Measurements from ENCODE around the gene LRRD1.

LRRD1 gene

DNA sequence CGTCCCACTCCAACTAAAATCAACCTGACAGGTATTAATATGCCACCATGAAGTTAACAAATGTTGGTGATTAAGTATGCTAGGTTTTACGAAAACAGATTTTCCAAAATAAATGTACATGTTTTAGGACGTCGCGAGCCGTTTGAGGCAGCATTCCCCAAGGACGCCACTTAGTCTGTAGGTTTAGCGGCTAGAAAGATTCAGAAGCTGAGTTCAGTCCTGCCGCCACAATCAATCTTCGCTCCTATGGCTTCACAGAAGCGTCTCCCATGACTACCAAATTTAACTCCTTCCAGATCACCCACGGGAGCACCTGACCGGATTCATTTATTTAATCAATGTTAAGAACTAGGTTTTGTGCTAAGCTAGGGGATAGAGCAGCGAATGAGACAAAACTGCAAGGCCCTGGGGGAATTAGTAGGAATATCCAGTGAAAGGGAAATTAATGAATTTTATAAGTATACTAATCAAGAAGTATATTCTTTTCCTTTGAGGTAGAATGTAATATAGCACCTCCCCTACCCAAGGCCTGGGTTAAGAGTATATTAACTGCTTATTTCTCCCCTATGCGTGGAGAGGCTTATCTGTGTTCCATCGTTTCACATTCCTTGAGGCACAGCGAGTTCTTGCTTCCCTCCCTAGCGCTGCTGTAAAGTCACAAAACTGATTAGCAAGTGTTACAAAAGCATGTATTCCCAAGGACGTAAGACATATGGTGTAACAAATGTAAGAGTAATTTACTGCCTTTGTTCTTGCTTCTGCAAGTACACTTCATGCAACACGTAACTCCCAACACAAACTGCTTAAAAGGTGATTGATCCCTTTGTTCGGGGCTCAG lies 43.7 kb downstream of the LRRD1 start:
- Histone ChIP-seq H4K20me1 (ENCODE audit: insufficient read depth, low read length) (peaks cover 32% of the 10 kb centered on the region), H3K36me3 (replicated peaks; ENCODE audit: low read depth, low read length) (peaks cover 22% of the 10 kb centered on the region), H2AFZ (ENCODE audit: low read depth, low read length) (peak overlapping the region; percentile 68; the same call in 1 of the 2 replicates), H3K9ac (ENCODE audit: low read length) (peak overlapping the region; percentile 96), H3K79me2 (ENCODE audit: low read length) (peaks cover 47% of the 10 kb centered on the region), H3K4me1 (ENCODE audit: low read length) (peaks cover 32% of the 10 kb centered on the region), H3K4me2 (ENCODE audit: low read length) (peak overlapping the region; percentile 85), H3K27ac (ENCODE audit: low read length) (peak overlapping the region; percentile 90), H3K4me3 (ENCODE audit: low read length) (peak overlapping the region; percentile 90), H3K27me3 (ENCODE audit: low read depth, low read length) (no peaks in the 10 kb centered on the region), H3K9me3 (ENCODE audit: insufficient read depth, low read length) (no peaks in the 10 kb centered on the region)
- TF ChIP-seq EZH2phosphoT487 (IDR thresholded peaks at IDR 0.05; ENCODE audit: low read depth) (no peak), CTCF (IDR thresholded peaks at IDR 0.05; ENCODE audit: low read depth, low read length) (no peak)

DNA sequence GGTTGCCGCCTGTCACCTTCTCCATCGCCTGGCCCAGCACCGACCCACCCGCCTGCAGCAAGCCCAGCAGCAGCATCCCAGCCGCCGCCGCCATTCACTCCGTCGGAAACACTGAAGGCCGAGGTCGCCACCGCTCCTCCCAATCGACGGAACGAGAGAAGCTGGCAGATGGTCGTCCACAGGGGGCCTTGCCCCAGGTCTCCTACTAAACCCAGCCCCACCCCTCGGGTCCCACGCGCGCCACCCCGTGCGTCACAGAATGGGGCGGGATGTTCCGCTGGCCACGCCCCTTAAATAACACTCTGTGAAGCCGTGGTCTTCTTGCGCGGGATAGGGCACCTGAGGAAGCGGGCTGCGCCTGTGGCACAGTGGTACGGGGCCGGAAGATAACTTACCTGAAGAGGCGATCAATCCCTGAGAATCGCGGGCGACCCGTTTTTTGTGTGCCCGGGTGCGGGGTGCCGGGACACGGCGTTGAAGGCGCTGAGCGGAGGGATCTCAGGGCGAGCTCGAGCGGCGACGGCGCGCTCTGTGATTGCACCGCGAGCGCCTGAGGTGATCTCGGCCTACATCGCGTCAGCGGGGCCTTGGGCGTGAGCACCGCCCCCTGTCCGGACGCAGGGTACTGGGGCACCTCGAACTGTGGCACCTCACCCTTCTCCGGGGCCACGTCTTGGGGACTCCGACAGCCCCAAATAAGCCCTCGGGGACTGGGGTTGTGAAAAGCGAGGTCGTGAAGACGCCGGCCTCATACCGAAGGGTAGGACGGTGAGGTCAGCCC lies 44.5 kb downstream of the LRRD1 start, which contains the start of gene CYP51A1:
CYP51A1 (minus strand) TSS at position 207 of the 781 bp plus-strand sequence; CDS start at position 94, 113 bp downstream.
- H3K4me3 ChIP-seq (ENCODE audit: low read length): peak within 1 kb of the TSS; percentile 90
- H3K9me3 ChIP-seq (ENCODE audit: insufficient read depth, low read length): no peaks in the 10 kb centered on the region
- H3K27ac ChIP-seq (ENCODE audit: low read length): peak within 1 kb of the TSS; percentile 90
- H3K36me3 ChIP-seq (replicated peaks; ENCODE audit: low read depth, low read length): peaks cover 30% of the 10 kb centered on the region
- no peaks in the 10 kb centered on the region for H3K27me3 ChIP-seq (ENCODE audit: low read depth, low read length)
- H3K4me2 ChIP-seq (ENCODE audit: low read length): peak within 1 kb of the TSS; percentile 94
- peak within 1 kb of the TSS; percentile 94 for H2AFZ ChIP-seq (ENCODE audit: low read depth, low read length)
- H3K79me2 ChIP-seq (ENCODE audit: low read length): peaks cover 54% of the 10 kb centered on the region
- peaks cover 39% of the 10 kb centered on the region for H4K20me1 ChIP-seq (ENCODE audit: insufficient read depth, low read length)
- TF ChIP-seq CTCF (IDR thresholded peaks at IDR 0.05; ENCODE audit: low read depth, low read length) (no peak), EZH2phosphoT487 (IDR thresholded peaks at IDR 0.05; ENCODE audit: low read depth) (no peak)
- peaks cover 32% of the 10 kb centered on the region for H3K4me1 ChIP-seq (ENCODE audit: low read length)
- H3K9ac ChIP-seq (ENCODE audit: low read length): peak within 1 kb of the TSS; percentile 96

- Histone ChIP-seq H3K79me2 (ENCODE audit: low read length) (peaks cover 54% of the 10 kb centered on the region), H3K9ac (ENCODE audit: low read length) (peak overlapping the region; percentile 96), H3K27me3 (ENCODE audit: low read depth, low read length) (no peaks in the 10 kb centered on the region), H3K4me1 (ENCODE audit: low read length) (peaks cover 32% of the 10 kb centered on the region), H4K20me1 (ENCODE audit: insufficient read depth, low read length) (peaks cover 39% of the 10 kb centered on the region), H3K4me2 (ENCODE audit: low read length) (peak overlapping the region; percentile 94), H2AFZ (ENCODE audit: low read depth, low read length) (peak overlapping the region; percentile 94; the same call in 1 of the 2 replicates), H3K36me3 (replicated peaks; ENCODE audit: low read depth, low read length) (peaks cover 34% of the 10 kb centered on the region), H3K4me3 (ENCODE audit: low read length) (peak overlapping the region; percentile 90), H3K27ac (ENCODE audit: low read length) (peak overlapping the region; percentile 90), H3K9me3 (ENCODE audit: insufficient read depth, low read length) (no peaks in the 10 kb centered on the region)
- TF ChIP-seq EZH2phosphoT487 (IDR thresholded peaks at IDR 0.05; ENCODE audit: low read depth) (no peak), CTCF (IDR thresholded peaks at IDR 0.05; ENCODE audit: low read depth, low read length) (peak; percentile 78)
Observed at GRCh38 chr7:92133737-92134270, 45.1 kb downstream of the LRRD1 start.
